Activated naive CD8-positive, alpha-beta T cell treated with anti-CD3 and anti-CD28 coated beads, Interleukin-2, amount 50 U/mL, for 24 hours (primary cell): ENCODE measurements around the gene FA2H.

Experiments
- ATAC-seq: fragments of 150-1000 bp; cut with Tn5 transposase; one replicate; pipeline ENCODE4 v1.10.0; 2021
- DNase-seq: peaks from one replicate; pipeline ENCODE4 v3.0.0; 2021
- H3K27ac Mint-ChIP-seq: one replicate; pipeline ENCODE4 v1.8.0; 2021; ENCODE audit warnings: mild to moderate bottlenecking, mixed read lengths
- H3K27me3 Mint-ChIP-seq: one replicate; pipeline ENCODE4 v1.8.0; 2021; ENCODE audit warnings: mixed read lengths
- H3K36me3 Mint-ChIP-seq: one replicate; pipeline ENCODE4 v1.8.0; 2021; ENCODE audit warnings: low read depth, mixed read lengths
- H3K4me1 Mint-ChIP-seq: one replicate; pipeline ENCODE4 v1.8.0; 2021; ENCODE audit warnings: mixed read lengths
- H3K4me3 Mint-ChIP-seq: one replicate; pipeline ENCODE4 v1.8.0; 2021; ENCODE audit warnings: mild to moderate bottlenecking, moderate library complexity, mixed read lengths
- H3K9me3 Mint-ChIP-seq: one replicate; pipeline ENCODE4 v1.8.0; 2021; ENCODE audit warnings: mixed read lengths

FA2H gene

DNA sequence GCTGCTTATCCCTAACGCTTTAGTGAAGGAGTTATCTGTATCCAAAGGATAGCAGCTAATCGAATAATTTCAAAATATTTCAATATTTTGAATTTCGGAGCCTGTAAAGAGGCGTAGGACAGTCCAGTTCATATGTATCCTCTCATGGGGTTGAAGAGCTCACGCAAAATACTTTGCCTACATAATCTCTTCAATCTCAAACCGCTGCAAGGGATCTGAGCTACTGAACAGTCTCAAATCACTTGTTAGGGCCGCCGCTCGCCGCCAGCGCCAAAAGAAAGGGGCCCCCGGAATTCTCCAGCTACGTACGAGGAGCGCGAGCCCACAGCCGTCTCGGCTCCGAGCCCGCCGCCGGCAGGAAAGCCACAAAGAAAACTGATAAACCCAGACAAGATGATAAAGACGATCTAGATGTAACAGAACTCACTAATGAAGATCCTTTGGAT, 107.3 kb downstream of the FA2H start:
- H3K27me3 Mint-ChIP-seq: peaks cover 4% of the 10 kb centered on the region
- H3K9me3 Mint-ChIP-seq: no peaks in the 10 kb centered on the region
- peak overlapping the region; percentile 97 for H3K27ac Mint-ChIP-seq
- peaks cover 44% of the 10 kb centered on the region for H3K36me3 Mint-ChIP-seq
- DNase-seq: peak; percentile 53
- peak overlapping the region; percentile 89 for H3K4me3 Mint-ChIP-seq
- ATAC-seq: no peak
- peaks cover 43% of the 10 kb centered on the region for H3K4me1 Mint-ChIP-seq

DNA sequence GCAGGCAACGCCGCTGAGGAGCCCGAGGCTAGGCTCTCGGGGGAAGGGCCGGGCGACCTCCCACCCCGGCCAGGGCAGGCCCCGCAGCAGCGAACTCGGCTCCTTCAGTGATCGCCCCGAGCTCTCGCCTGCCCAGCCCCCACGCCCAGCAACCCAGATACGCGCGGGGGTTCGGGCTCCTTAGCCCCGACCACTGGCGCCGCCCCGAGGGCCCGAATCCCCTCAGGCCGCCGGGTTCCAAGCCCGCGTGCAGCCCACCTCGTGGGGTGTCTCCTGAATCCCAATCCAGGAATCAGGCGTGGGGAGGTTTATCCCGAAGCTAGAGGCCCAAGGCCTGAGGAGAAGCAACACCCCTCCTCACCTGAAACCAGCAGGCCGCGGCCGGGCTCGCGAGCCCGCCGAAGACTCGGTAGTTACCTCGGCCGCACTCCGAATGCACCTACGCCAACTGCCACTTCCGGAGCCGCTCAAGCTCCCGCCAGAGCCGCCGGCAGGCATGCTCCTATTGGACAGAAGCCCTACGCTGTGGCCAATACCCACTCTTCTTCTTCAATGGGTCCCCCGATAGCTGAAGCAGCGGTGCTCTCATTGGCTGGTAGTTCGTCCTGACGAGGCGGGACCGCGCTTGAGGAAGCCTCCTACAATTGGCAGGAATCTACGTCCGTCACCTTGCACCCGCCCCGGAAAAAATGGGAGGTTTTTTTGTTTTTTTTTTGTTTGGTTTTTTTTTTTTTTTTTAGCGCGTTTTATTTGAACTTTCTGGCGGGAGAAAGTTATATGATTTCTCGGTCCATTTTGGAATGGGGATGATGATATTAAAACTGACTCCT, 108.0 kb downstream of the FA2H start, which contains the start of gene RFWD3:
Gene RFWD3, minus strand, starts transcription at position 453 of the 830 bp plus-strand sequence. CDS start 5,428 bp downstream, outside the sequence.
- peak within 1 kb of the TSS; percentile 97 for H3K27ac Mint-ChIP-seq
- H3K4me1 Mint-ChIP-seq: peaks cover 48% of the 10 kb centered on the region
- peaks cover 44% of the 10 kb centered on the region for H3K36me3 Mint-ChIP-seq
- ATAC-seq: peak; percentile 100
- DNase-seq: peak; percentile 92
- H3K4me3 Mint-ChIP-seq: peak within 1 kb of the TSS; percentile 89
- peaks cover 4% of the 10 kb centered on the region for H3K27me3 Mint-ChIP-seq
- no peaks in the 10 kb centered on the region for H3K9me3 Mint-ChIP-seq

DNA sequence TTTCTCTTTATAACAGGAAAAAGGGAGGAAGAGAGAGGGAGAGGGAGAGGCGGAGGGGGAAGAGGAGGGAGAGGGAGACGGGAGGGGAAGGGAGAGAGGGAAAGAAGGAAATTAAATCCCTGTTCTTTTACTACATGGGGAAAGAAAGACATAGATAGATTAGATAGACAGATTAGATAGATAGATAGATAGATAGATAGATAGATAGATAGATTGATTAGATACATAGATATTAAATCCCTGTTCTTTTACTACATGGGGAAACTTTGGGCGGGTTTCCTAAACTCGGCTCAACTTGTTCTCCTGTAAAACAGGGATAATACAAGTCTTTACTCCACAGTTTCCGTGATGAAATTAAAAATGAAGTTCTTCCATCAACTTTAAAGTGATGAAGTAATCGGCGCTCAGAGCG, 108.6 kb downstream of the FA2H start:
- H3K9me3 Mint-ChIP-seq: no peaks in the 10 kb centered on the region
- H3K4me1 Mint-ChIP-seq: peaks cover 53% of the 10 kb centered on the region
- H3K27me3 Mint-ChIP-seq: peaks cover 4% of the 10 kb centered on the region
- DNase-seq (no peak), ATAC-seq (no peak)
- H3K27ac Mint-ChIP-seq: peak overlapping the region; percentile 97
- peak overlapping the region; percentile 89 for H3K4me3 Mint-ChIP-seq
- H3K36me3 Mint-ChIP-seq: peaks cover 46% of the 10 kb centered on the region
